ENCODE measurements around the gene PRKCE. TPM values are rescaled to one million over a fixed set of nuclear protein-coding genes. Genes with fewer than 3 reads are reported as not detected.

PRKCE gene
- polyA plus RNA-seq, 1 of the 3 experiments (the other 2 are of a cell fraction) = 16.3 TPM

GRCh38 chr2:45626387-45627221 is 24.9 kb upstream of the PRKCE start:
- Histone ChIP-seq H3K4me1 (ENCODE audit: control insufficient read depth in 1 of 2, insufficient read depth in 2 of 2, low read depth in 1 of 2, low read length in 1 of 2) (no peaks in the 10 kb centered on the region), H3F3A (replicated peaks; ENCODE audit: insufficient read depth) (no peaks in the 10 kb centered on the region), H3K27ac (ENCODE audit: low read depth in 2 of 2, low read length in 1 of 2) (no peak overlapping the region), H2AFZ (ENCODE audit: low read depth) (no peak overlapping the region), H3K27me3 (ENCODE audit: insufficient read depth) (peaks cover 22% of the 10 kb centered on the region; the same call in 1 of the 2 replicates), H4K20me1 (ENCODE audit: insufficient read depth) (no peaks in the 10 kb centered on the region), H3K9me3 (no peaks in the 10 kb centered on the region), H3K9me2 (no peaks in the 10 kb centered on the region), H3K4me2 (no peak overlapping the region), H3K4me3 (ENCODE audit: low read depth in 2 of 2, low read length in 1 of 2) (no peak overlapping the region), H3K36me3 (replicated peaks in 1 of 2; ENCODE audit: control insufficient read depth in 1 of 2, insufficient read depth in 2 of 2, low read length in 1 of 2) (no peaks in the 10 kb centered on the region), H3K9ac (no peak overlapping the region), H3K79me2 (ENCODE audit: insufficient read depth) (no peaks in the 10 kb centered on the region)
- ChIA-PET POLR2A (no interaction called here), CTCF (interaction anchor here (0.7 to 3.1 kb wide), 4 partner anchors 15 to 295 kb away, joined by 3 to 9 read pairs (median 3); partner anchors contain the start of gene SRBD1)
- 63% methylated on average over 8 of the region's 8 CpGs for WGBS (ENCODE audit: low lambda C conversion rate)
- DNase-seq = no peak
- TF ChIP-seq GABPA (IDR thresholded peaks at IDR 0.05; ENCODE audit: low read depth) (no peak), CHD2 (IDR thresholded peaks at IDR 0.05; ENCODE audit: low read length, partially characterized antibody) (no peak), USF2 (IDR thresholded peaks at IDR 0.05; ENCODE audit: borderline replicate concordance, low read depth, low read length) (no peak), EZH2phosphoT487 (IDR thresholded peaks at IDR 0.05; ENCODE audit: borderline replicate concordance, low read depth) (no peak), REST (IDR thresholded peaks at IDR 0.05; ENCODE audit: low read depth, low read length) (no peak), TEAD4 (IDR thresholded peaks at IDR 0.05; ENCODE audit: borderline replicate concordance, insufficient read depth) (no peak), SMC3 (IDR thresholded peaks at IDR 0.05; ENCODE audit: low read depth, low read length) (no peak), CTCF (IDR thresholded peaks at IDR 0.05) (no peak), SIN3A (IDR thresholded peaks at IDR 0.05; ENCODE audit: borderline replicate concordance, low read depth, low read length) (no peak), USF1 (IDR thresholded peaks at IDR 0.05; ENCODE audit: borderline replicate concordance, low read depth) (no peak), RFX5 (IDR thresholded peaks at IDR 0.05; ENCODE audit: low read length) (no peak), EP300 (IDR thresholded peaks at IDR 0.05; ENCODE audit: borderline replicate concordance in 1 of 2, low read depth in 1 of 2, low read length in 1 of 2) (no peak), FOSL2 (IDR thresholded peaks at IDR 0.05; ENCODE audit: borderline replicate concordance, low read depth) (no peak), IRF3 (IDR thresholded peaks at IDR 0.05; ENCODE audit: low read depth, low read length) (no peak)

Data from SK-N-SH (cell line).